MM.1S (cell line): ENCODE results near the gene INPP4A.

Experiments
- EZH2 ChIP-seq: fragments of 300-600 bp; sonication (generic); optimal IDR thresholded peaks from 2 replicates; pipeline ENCODE3; 2017; ENCODE audit warnings: low read depth, mild to moderate bottlenecking, antibody characterized with exemption, low read length, mixed read lengths
- TF ChIP-seq, protein P1 (sequence below): fragments of 300-600 bp; sonication (generic); IDR thresholded peaks from 2 replicates; pipeline ENCODE4 v1.5.1; 2016; ENCODE audit warnings: antibody characterized with exemption, low read length, mixed read lengths

- TF ChIP-seq, protein P1, sequence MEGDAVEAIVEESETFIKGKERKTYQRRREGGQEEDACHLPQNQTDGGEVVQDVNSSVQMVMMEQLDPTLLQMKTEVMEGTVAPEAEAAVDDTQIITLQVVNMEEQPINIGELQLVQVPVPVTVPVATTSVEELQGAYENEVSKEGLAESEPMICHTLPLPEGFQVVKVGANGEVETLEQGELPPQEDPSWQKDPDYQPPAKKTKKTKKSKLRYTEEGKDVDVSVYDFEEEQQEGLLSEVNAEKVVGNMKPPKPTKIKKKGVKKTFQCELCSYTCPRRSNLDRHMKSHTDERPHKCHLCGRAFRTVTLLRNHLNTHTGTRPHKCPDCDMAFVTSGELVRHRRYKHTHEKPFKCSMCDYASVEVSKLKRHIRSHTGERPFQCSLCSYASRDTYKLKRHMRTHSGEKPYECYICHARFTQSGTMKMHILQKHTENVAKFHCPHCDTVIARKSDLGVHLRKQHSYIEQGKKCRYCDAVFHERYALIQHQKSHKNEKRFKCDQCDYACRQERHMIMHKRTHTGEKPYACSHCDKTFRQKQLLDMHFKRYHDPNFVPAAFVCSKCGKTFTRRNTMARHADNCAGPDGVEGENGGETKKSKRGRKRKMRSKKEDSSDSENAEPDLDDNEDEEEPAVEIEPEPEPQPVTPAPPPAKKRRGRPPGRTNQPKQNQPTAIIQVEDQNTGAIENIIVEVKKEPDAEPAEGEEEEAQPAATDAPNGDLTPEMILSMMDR: no peak
- TF ChIP-seq EZH2: no peak
Measured at GRCh38 chr2:98540536-98540935, 95.9 kb downstream of the INPP4A start.
